ENCODE data around the gene BCR.
"Not testable (repeated sequence)": the region's sequence is repeated elsewhere in the genome, so short reads cannot be mapped to it uniquely, and the experiment has no call there.

The BCR gene

GRCh38 chr22:23285734-23286133 lies 105.4 kb downstream of the BCR start:
- DNase-seq (ENCODE audit: extremely low read depth in 1 of 2, low read depth in 1 of 2), result no peak

GRCh38 chr22:23286296-23286695 lies 106.0 kb downstream of the BCR start:
- DNase-seq (ENCODE audit: extremely low read depth in 1 of 2, low read depth in 1 of 2), result no peak

- DNase-seq (ENCODE audit: extremely low read depth in 1 of 2, low read depth in 1 of 2), result no peak
Observed at GRCh38 chr22:23287136-23288095, 107.1 kb downstream of the BCR start.

GRCh38 chr22:23288301-23289129 lies 108.2 kb downstream of the BCR start:
- no peak for DNase-seq (ENCODE audit: extremely low read depth in 1 of 2, low read depth in 1 of 2)

GRCh38 chr22:23289130-23289503 lies 108.8 kb downstream of the BCR start:
- DNase-seq (ENCODE audit: extremely low read depth in 1 of 2, low read depth in 1 of 2), result no peak

GRCh38 chr22:23289851-23290724 lies 109.8 kb downstream of the BCR start:
- peak; percentile 12 to 34 for DNase-seq (ENCODE audit: extremely low read depth in 1 of 2, low read depth in 1 of 2)

GRCh38 chr22:23291806-23292452 lies 111.6 kb downstream of the BCR start:
- DNase-seq (ENCODE audit: extremely low read depth in 1 of 2, low read depth in 1 of 2), result no peak

- DNase-seq (ENCODE audit: extremely low read depth in 1 of 2, low read depth in 1 of 2), result no peak
Observed at GRCh38 chr22:23292453-23293350, 112.4 kb downstream of the BCR start.

GRCh38 chr22:23293720-23294119 lies 113.4 kb downstream of the BCR start:
- DNase-seq (ENCODE audit: extremely low read depth in 1 of 2, low read depth in 1 of 2), result no peak

GRCh38 chr22:23294221-23294620 lies 113.9 kb downstream of the BCR start:
- DNase-seq (ENCODE audit: extremely low read depth in 1 of 2, low read depth in 1 of 2), result no peak

GRCh38 chr22:23300476-23300875 lies 120.2 kb downstream of the BCR start:
- no peak for DNase-seq (ENCODE audit: extremely low read depth in 1 of 2, low read depth in 1 of 2)

GRCh38 chr22:23301591-23301990 lies 121.3 kb downstream of the BCR start:
- no peak for DNase-seq (ENCODE audit: extremely low read depth in 1 of 2, low read depth in 1 of 2)

- DNase-seq (ENCODE audit: extremely low read depth in 1 of 2, low read depth in 1 of 2), result no peak
Observed at GRCh38 chr22:23302171-23303002, 122.1 kb downstream of the BCR start.

- DNase-seq (ENCODE audit: extremely low read depth in 1 of 2, low read depth in 1 of 2), result no peak
Observed at GRCh38 chr22:23305321-23305910, 125.1 kb downstream of the BCR start.

GRCh38 chr22:23305922-23306374 lies 125.6 kb downstream of the BCR start:
- DNase-seq (ENCODE audit: extremely low read depth in 1 of 2, low read depth in 1 of 2), result no peak

- DNase-seq (ENCODE audit: extremely low read depth in 1 of 2, low read depth in 1 of 2), result no peak
Observed at GRCh38 chr22:23306438-23306921, 126.2 kb downstream of the BCR start.

- DNase-seq (ENCODE audit: extremely low read depth in 1 of 2, low read depth in 1 of 2), result no peak
Observed at GRCh38 chr22:23306926-23307325, 126.6 kb downstream of the BCR start.

GRCh38 chr22:23307511-23307910 lies 127.2 kb downstream of the BCR start:
- not testable (repeated sequence) for DNase-seq (ENCODE audit: extremely low read depth in 1 of 2, low read depth in 1 of 2)

Data from activated CD8-positive, alpha-beta memory T cell treated with anti-CD3 and anti-CD28 coated beads for 1 hour (primary cell).